Right atrium auricular region (tissue), 2 donors: ENCODE data around the gene BRCA1. TPM values are rescaled to one million over a fixed set of nuclear protein-coding genes. Genes with fewer than 3 reads are reported as not detected.
"Not testable (repeated sequence)": the region's sequence is repeated elsewhere in the genome, so short reads cannot be mapped to it uniquely, and the experiment has no call there.

Source experiments
- DNase-seq: peaks from one replicate; pipeline ENCODE4 v3.0.0-alpha.2; 2019; ENCODE audit warnings: low spot score
- H3K27ac ChIP-seq, 2 donors: fragments of 200-600 bp; sonication (generic); 1 replicate in 1 of 2; 2 replicates in 1 of 2; pipeline ENCODE4 v1.5.1; 2016 to 2019
- H3K27me3 ChIP-seq, 2 donors: fragments of 200-600 bp; sonication (generic); one replicate each; pipeline versions ENCODE4 v1.5.1 to v1.6.0; 2017 to 2019
- H3K36me3 ChIP-seq: fragments of 200-600 bp; sonication (generic); one replicate; pipeline ENCODE4 v1.5.1; 2016
- H3K4me1 ChIP-seq, 2 donors: fragments of 200-600 bp; sonication (generic); one replicate each; pipeline versions ENCODE4 v1.5.1 to v1.6.0; 2017 to 2019
- H3K4me3 ChIP-seq, 2 donors: fragments of 200-600 bp; sonication (generic); 1 replicate in 1 of 2; 2 replicates in 1 of 2; pipeline ENCODE4 v1.5.1; 2017 to 2019; ENCODE audit warnings: mild to moderate bottlenecking in 1 of 2, moderate library complexity in 1 of 2
- H3K9me3 ChIP-seq, 2 donors: fragments of 200-600 bp; sonication (generic); one replicate each; pipeline ENCODE4 v1.5.1; 2019
- total RNA-seq, 2 donors: library from RNA; depleted of rRNA; stranded (reverse); fragments of >200 nt; gene quantifications; one replicate each; pipeline ENCODE4 v1.1.0, GENCODE V29; 2016
- TF ChIP-seq, protein P1 (sequence below), 2 donors: fragments of 200-600 bp; sonication (generic); IDR thresholded peaks; one replicate each; pipeline ENCODE4 v1.5.1; 2019; ENCODE audit warnings: antibody characterized with exemption in 2 of 2

Gene BRCA1
- total RNA-seq, 2 donors from 2014 or later: 5.4 to 8.4 TPM

DNA sequence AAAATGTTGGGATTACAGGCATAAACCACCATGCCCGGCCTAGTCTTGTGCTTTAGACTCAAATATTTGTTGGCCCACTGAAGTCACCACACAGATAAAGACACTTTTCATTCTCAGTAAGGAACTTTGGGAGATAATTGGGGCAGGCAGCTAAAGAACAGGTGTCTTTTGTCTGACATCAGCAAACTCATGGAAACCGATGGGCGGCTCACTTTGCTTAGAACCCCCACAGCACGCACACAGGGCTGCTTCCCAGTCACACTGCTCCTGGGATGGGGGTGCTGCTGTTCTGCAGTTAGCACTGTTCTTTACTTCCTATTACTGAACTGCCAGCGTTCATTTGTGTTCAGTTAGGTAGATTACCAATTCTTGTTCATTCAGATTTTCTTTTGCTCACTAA, 18.0 kb upstream of the BRCA1 start:
- Histone ChIP-seq H3K4me1 (no peaks in the 10 kb centered on the region), H3K27ac (no peak overlapping the region), H3K36me3 (no peaks in the 10 kb centered on the region), H3K4me3 (no peak overlapping the region), H3K27me3 (no peaks in the 10 kb centered on the region), H3K9me3 (no peaks in the 10 kb centered on the region)
- DNase-seq: no peak
- TF ChIP-seq, protein P1, sequence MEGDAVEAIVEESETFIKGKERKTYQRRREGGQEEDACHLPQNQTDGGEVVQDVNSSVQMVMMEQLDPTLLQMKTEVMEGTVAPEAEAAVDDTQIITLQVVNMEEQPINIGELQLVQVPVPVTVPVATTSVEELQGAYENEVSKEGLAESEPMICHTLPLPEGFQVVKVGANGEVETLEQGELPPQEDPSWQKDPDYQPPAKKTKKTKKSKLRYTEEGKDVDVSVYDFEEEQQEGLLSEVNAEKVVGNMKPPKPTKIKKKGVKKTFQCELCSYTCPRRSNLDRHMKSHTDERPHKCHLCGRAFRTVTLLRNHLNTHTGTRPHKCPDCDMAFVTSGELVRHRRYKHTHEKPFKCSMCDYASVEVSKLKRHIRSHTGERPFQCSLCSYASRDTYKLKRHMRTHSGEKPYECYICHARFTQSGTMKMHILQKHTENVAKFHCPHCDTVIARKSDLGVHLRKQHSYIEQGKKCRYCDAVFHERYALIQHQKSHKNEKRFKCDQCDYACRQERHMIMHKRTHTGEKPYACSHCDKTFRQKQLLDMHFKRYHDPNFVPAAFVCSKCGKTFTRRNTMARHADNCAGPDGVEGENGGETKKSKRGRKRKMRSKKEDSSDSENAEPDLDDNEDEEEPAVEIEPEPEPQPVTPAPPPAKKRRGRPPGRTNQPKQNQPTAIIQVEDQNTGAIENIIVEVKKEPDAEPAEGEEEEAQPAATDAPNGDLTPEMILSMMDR (IDR thresholded peaks at IDR 0.05): no peak

DNA sequence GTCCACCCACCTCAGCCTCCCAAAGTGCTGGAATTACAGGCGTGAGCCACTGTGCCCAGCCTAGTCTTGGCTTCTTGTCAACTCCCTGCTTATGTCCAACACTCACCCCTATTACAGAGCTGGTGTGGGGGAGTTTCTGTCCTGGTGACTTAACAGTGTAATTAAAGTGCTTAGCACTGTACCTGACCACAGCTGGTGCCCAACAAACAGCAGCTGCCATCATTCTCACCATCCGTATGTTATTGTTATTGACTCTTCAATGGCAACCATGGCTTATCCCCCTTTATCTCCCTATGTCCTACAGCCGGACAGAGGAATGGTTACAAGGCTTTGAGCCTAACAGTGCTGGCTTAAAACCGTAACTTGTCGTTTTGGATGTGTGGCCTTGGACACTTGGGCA, 17.0 kb upstream of the BRCA1 start:
- H3K27ac ChIP-seq: no peak overlapping the region
- no peaks in the 10 kb centered on the region for H3K4me1 ChIP-seq
- H3K4me3 ChIP-seq: no peak overlapping the region
- DNase-seq: no peak
- TF ChIP-seq, protein P1 (IDR thresholded peaks at IDR 0.05): no peak
- H3K9me3 ChIP-seq: no peaks in the 10 kb centered on the region
- no peaks in the 10 kb centered on the region for H3K36me3 ChIP-seq
- H3K27me3 ChIP-seq: no peaks in the 10 kb centered on the region

DNA sequence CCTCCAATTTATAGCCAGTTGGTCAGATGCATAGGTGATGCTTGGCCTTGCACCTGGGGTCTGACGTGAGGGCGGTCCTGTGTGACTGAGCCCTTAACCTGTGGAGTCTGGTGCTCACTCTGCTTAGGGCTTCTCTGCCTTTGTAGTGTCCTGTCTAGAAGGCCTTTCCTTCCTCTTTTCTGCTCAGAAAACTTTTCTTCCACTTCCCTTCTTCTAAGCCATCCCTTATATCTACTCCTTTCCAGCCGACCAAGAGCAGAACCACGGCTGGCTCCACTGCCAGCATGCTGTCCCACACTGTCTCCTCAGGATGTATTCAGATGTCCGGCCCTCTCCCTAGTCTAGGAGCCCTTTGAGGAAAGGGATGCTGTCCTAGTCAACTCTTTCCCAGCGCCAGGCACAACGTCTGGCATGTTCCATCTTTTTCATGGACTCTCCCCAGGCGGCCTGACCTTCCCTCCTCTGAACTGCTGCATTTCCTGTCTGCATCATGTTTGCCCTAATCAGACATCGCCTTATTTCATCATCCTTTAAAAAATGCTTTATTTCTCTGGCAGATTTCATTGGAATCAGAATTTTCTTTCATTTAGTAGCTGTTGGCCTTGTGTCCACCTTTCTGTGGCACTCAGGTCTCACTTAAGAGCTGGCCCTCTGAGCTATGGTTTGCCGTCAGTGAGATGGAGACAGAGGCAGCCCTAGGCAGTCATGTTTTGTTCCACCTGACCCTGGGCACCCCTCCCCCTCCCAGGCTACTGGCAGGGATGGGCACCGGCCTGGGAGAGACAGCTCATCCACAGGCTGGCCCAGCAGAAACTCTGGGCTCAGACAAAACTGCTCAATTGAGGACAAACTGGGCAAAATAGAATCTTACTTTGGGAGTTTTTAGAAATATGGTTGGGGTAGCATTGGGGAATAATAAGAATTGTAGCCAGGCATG, 15.5 kb upstream of the BRCA1 start:
- TF ChIP-seq, protein P1 (IDR thresholded peaks at IDR 0.05): no peak
- Histone ChIP-seq H3K27me3 (no peaks in the 10 kb centered on the region), H3K4me1 (no peaks in the 10 kb centered on the region), H3K27ac (no peak overlapping the region), H3K4me3 (no peak overlapping the region), H3K9me3 (no peaks in the 10 kb centered on the region), H3K36me3 (no peaks in the 10 kb centered on the region)
- no peak for DNase-seq

DNA sequence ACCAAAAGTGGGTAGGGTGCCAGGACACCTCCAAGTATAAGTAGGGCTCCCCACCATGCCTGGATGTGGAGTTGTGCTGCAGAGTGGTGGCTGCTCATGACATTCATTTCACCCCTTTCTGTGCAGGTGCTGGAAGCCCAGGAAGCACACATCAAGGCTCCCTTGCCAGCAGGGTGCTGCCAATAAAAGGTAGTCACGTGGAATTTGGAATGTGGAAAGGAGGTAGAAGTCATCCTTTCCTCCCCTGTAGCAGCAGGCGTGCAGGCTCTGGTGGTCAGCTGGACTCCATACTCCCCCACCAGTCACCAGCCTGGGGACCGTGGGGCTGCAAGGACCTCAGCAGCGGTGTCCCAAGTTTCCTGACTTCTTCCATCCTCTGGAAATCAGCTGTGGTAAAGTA, 13.4 kb upstream of the BRCA1 start:
- H3K27ac ChIP-seq, H3K9me3 ChIP-seq, DNase-seq, H3K27me3 ChIP-seq, H3K4me3 ChIP-seq, H3K4me1 ChIP-seq, H3K36me3 ChIP-seq: not testable (repeated sequence)

DNA sequence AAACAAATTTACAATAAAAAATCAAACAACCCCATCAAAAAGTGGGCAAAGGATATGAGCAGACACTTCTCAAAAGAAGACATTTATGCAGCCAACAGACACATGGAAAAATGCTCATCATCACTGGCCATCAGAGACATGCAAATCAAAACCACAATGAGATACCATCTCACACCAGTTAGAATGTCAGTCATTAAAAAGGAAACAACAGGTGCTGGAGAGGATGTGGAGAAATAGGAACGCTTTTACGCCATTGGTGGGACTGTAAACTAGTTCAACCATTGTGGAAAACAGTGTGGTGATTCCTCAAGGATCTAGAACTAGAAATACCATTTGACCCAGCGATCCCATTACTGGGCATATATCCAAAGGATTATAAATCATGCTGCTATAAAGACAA, 11.4 kb upstream of the BRCA1 start:
- H3K36me3 ChIP-seq, H3K27me3 ChIP-seq, H3K9me3 ChIP-seq, DNase-seq, H3K4me3 ChIP-seq, H3K4me1 ChIP-seq, H3K27ac ChIP-seq: not testable (repeated sequence)

DNA sequence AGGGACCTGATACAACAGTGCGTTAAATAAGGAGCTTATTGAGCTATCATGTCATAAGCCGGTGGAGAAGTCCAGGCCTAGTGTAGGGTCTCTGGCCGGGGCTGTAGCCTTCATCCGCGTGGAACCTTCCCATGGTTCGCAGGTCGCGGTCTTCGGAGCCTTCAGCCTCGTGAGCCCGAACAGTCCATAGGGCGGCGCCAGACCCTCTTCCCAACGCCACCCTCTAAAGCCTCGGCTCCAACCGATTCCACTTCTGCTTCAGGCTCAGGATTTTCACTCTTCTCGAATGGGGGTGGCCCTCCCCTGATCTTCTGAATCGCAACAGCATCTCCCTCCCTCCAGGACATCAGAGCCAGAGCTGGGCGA, 10.3 kb upstream of the BRCA1 start:
- H3K4me3 ChIP-seq: no peak overlapping the region
- no peaks in the 10 kb centered on the region for H3K27me3 ChIP-seq
- DNase-seq: no peak
- peaks cover 10% of the 10 kb centered on the region for H3K36me3 ChIP-seq
- H3K4me1 ChIP-seq: no peaks in the 10 kb centered on the region
- no peaks in the 10 kb centered on the region for H3K9me3 ChIP-seq
- H3K27ac ChIP-seq: no peak overlapping the region
- TF ChIP-seq, protein P1 (IDR thresholded peaks at IDR 0.05): no peak
